ENCODE measurements around the gene ZNF592.

DNA sequence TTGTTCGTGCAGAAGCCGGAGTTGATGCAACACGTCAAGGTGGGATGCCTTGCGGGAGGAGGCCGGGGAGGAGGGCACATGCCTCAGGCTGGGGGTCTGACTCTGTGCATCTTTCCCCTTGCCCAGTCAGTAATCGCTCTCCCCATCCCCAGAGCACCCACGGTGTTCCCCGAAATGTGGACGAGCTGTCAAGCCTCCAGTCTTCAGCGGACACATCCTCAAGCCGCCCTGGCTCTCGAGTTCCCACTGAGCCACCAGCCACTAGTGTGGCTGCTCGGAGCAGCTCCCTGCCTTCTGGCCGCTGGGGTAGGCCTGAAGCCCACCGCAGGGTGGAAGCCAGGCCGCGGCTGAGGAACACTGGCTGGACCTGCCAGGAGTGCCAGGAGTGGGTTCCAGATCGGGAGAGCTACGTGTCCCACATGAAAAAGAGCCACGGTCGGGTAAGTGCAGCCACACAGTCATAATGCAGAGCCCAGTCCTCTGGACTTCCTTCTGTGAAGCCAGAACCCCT lies 50.1 kb downstream of the ZNF592 start:
- TF ChIP-seq POLR2A (IDR thresholded peaks at IDR 0.05) (no peak), CTCF (IDR thresholded peaks at IDR 0.05) (no peak)
